ENCODE results near the gene TPP1.

The TPP1 gene

GRCh38 chr11:6583584-6583983 lies 35.6 kb downstream of the TPP1 start:
- H3K27ac ChIP-seq, result no peak overlapping the region
- no peaks in the 10 kb centered on the region for H3K4me1 ChIP-seq (ENCODE audit: low read depth, poor library complexity, severe bottlenecking)
- no peaks in the 10 kb centered on the region for H4K20me1 ChIP-seq (ENCODE audit: insufficient read depth)
- H3K79me2 ChIP-seq (ENCODE audit: insufficient read depth, low read depth), result no peaks in the 10 kb centered on the region
- TF ChIP-seq CTCF (conservative IDR thresholded peaks at IDR 0.05; ENCODE audit: low read depth, low read length), result no peak
- H3K27me3 ChIP-seq (ENCODE audit: insufficient read depth, low read depth), result no peaks in the 10 kb centered on the region
- no peak overlapping the region for H2AFZ ChIP-seq (ENCODE audit: low read depth)
- H3K9ac ChIP-seq, result no peak overlapping the region
- H3K4me2 ChIP-seq, result no peak overlapping the region
- no peaks in the 10 kb centered on the region for H3K36me3 ChIP-seq (ENCODE audit: insufficient read depth)
- no peak overlapping the region for H3K4me3 ChIP-seq (IDR thresholded peaks at IDR 0.05; ENCODE audit: insufficient read depth, low read depth, low read length)

- no peaks in the 10 kb centered on the region for H3K79me2 ChIP-seq (ENCODE audit: insufficient read depth, low read depth)
- H3K36me3 ChIP-seq (ENCODE audit: insufficient read depth), result no peaks in the 10 kb centered on the region
- no peak overlapping the region for H2AFZ ChIP-seq (ENCODE audit: low read depth)
- H3K9ac ChIP-seq, result no peak overlapping the region
- peaks cover 4% of the 10 kb centered on the region for H3K4me1 ChIP-seq (ENCODE audit: low read depth, poor library complexity, severe bottlenecking)
- H3K4me2 ChIP-seq, result no peak overlapping the region
- H3K27me3 ChIP-seq (ENCODE audit: insufficient read depth, low read depth), result no peaks in the 10 kb centered on the region
- no peak overlapping the region for H3K4me3 ChIP-seq (IDR thresholded peaks at IDR 0.05; ENCODE audit: insufficient read depth, low read depth, low read length)
- H3K27ac ChIP-seq, result no peak overlapping the region
- no peak for TF ChIP-seq CTCF (conservative IDR thresholded peaks at IDR 0.05; ENCODE audit: low read depth, low read length)
- H4K20me1 ChIP-seq (ENCODE audit: insufficient read depth), result no peaks in the 10 kb centered on the region
Measured at GRCh38 chr11:6579681-6580080, 39.5 kb downstream of the TPP1 start.

- Histone ChIP-seq H3K4me2 (no peak overlapping the region), H2AFZ (ENCODE audit: low read depth) (no peak overlapping the region), H4K20me1 (ENCODE audit: insufficient read depth) (no peaks in the 10 kb centered on the region), H3K4me3 (IDR thresholded peaks at IDR 0.05; ENCODE audit: insufficient read depth, low read depth, low read length) (no peak overlapping the region), H3K9ac (no peak overlapping the region), H3K79me2 (ENCODE audit: insufficient read depth, low read depth) (no peaks in the 10 kb centered on the region), H3K27me3 (ENCODE audit: insufficient read depth, low read depth) (no peaks in the 10 kb centered on the region), H3K27ac (no peak overlapping the region), H3K4me1 (ENCODE audit: low read depth, poor library complexity, severe bottlenecking) (peaks cover 4% of the 10 kb centered on the region), H3K36me3 (ENCODE audit: insufficient read depth) (no peaks in the 10 kb centered on the region)
- TF ChIP-seq CTCF (conservative IDR thresholded peaks at IDR 0.05; ENCODE audit: low read depth, low read length), result no peak
Measured at GRCh38 chr11:6578134-6578533, 41.1 kb downstream of the TPP1 start.

GRCh38 chr11:6576471-6577373 lies 42.5 kb downstream of the TPP1 start:
- no peak overlapping the region for H3K9ac ChIP-seq

More at GRCh38 chr11:6576471-6577373, 42.5 kb downstream of the TPP1 start:
- no peaks in the 10 kb centered on the region for H3K36me3 ChIP-seq (ENCODE audit: insufficient read depth)
- H2AFZ ChIP-seq (ENCODE audit: low read depth), result no peak overlapping the region
- no peak overlapping the region for H3K27ac ChIP-seq
- no peaks in the 10 kb centered on the region for H3K27me3 ChIP-seq (ENCODE audit: insufficient read depth, low read depth)
- H4K20me1 ChIP-seq (ENCODE audit: insufficient read depth), result no peaks in the 10 kb centered on the region
- TF ChIP-seq CTCF (conservative IDR thresholded peaks at IDR 0.05; ENCODE audit: low read depth, low read length), result no peak
- H3K4me2 ChIP-seq, result no peak overlapping the region
- peaks cover 4% of the 10 kb centered on the region for H3K4me1 ChIP-seq (ENCODE audit: low read depth, poor library complexity, severe bottlenecking)
- H3K4me3 ChIP-seq (IDR thresholded peaks at IDR 0.05; ENCODE audit: insufficient read depth, low read depth, low read length), result no peak overlapping the region
- no peaks in the 10 kb centered on the region for H3K79me2 ChIP-seq (ENCODE audit: insufficient read depth, low read depth)
